ENCODE measurements around the gene NOX4.
"Not testable (repeated sequence)": the region's sequence is repeated elsewhere in the genome, so short reads cannot be mapped to it uniquely, and the experiment has no call there.

NOX4 gene

DNA sequence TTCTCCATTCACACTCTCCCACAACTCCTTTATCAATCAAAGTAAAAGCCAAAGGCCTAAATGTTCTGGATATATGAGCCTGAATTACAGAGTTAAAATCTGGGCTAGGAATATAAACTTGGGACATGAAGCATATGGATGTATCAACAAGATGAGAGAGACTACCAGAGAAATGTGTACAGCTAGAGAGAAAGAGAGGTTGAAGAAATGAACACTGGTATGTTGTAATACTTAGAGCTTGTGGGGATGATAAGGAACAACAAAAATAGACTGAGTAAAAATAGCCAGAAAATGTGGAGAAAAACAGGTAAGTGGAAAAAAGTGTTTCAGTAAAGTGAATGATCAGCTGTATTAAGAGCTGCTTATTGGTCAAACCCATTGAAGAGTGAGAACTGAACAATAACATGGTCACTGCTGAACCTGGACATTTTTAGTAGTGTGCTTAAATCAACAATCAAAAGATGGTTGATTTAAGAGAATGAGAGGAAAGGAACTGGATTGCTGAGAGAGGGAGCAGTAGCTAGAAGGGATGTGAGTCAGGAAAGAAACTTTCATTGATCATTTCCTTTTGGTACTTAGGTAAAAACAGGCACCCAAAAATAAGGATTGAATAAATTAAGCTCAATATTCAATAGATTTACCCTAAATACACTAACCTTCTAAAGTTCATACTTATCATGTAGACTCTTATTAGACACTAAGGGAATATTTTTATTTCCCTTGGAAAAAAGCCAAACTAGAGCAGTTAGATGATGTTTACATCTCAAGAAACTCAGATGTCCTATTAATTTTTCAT is 111.0 kb downstream of the NOX4 start:
- not testable (repeated sequence) for DNase-seq (ENCODE audit: low spot score)

DNA sequence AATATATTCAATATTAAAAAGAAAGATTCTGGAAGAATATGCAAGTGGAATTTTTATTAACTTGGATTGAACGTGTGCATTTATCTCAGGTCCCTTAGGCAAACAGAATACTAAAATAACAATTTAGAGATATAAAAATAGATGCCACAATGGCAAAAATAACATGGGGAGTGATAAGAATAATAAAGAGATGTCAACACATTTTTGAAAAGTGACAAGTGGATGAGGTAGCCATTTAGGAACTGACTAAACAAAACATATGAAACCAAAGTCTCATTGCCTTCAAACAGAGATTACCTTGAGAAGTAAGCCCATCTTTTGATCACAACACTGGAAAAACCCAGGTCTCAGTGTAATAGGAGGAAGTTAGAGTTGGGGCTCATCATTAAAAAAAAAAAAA is 112.2 kb downstream of the NOX4 start:
- DNase-seq (ENCODE audit: low spot score): not testable (repeated sequence)

DNA sequence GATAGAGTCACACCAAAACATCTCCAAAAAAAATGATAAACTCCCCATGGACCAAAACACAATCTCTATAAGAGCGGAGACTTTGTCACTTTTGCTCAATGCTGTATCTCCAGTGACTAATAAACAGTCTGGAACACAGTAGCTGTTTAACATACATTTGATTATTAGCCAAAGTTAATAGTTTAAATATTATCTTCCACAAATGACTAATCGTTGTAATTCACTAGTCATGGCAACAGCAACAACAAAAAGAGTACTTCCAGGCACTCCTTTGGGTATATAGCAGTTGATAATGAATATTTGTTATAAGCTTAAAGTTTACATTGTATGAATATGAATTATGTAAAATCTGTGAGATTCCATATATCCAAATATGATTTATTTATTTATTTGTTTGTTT is 121.8 kb downstream of the NOX4 start:
- not testable (repeated sequence) for DNase-seq (ENCODE audit: low spot score)

DNA sequence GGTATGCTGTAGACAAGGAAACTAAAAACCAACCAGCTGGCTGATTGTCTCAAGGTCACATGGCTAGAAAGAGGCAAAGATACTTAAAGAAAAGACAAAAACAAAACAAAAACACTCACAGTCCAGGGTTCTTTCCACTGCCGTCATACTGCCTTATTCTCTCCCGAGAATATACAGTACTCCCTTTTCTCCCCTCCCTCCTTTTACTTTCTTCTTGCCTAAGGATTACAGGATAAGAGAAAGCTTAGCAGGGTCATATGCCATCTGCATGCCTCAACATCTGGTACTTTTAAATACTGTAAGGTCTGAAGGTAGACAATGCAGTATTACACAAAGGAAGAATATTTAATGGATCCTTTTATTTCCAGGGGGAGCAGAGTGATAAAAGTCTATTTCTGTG is 126.3 kb downstream of the NOX4 start:
- not testable (repeated sequence) for DNase-seq (ENCODE audit: low spot score)

DNA sequence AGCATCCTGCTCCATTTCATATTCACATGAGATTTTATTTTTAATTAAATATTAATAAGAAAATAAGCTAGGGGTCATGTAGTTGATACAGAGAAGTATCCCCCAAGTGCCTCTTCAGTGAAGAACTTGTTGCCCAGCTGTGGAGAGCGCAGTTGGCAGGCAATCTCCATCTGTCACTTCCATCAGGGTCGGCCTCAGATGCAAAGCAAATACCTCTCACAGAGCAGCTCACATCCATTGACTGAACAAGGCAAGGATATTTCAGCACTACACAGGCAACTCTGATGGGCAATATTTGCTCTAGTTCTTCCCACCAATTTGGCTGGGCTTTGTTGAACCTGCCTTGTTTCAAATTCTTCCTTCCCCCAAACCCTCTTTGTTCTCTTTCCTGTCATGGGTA is 129.4 kb downstream of the NOX4 start:
- no peak for DNase-seq (ENCODE audit: low spot score)

DNA sequence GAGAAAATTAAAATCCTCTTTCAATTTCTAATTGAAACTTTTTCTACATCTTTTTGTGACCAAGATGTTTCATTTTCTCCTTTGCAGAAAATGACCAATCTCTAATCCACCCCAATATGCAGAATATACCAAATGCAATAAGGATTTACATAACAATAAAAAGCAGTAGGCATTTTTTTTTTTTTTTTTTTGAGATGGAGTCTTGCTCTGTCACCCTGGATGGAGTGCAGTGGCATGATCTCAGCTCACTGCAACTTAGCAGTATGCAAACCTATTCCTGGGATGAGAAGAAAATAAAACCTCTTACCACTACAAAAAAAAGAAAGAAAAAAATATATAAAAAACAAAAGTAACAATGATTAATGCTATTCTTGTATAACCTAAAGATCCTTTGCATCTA is 132.0 kb downstream of the NOX4 start:
- DNase-seq (ENCODE audit: low spot score): not testable (repeated sequence)

DNA sequence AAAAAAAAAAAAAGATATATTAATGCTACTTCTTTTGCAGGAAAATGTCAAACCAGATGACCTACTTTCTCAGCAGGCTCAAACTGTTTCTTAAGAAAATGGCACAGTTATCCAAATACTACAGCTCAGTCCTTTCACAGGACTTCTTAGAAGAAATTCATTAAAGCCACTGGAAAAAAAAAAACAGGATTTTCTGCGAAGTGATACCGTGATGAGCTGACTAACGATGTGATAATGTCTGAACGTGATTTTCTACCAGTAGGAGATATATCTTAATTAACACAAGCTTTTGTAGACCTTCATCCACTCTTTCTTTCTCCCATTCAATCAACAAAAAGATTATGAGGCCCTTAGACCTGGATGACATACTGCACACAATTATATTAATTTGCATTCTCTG is 132.4 kb downstream of the NOX4 start:
- DNase-seq (ENCODE audit: low spot score): no peak

DNA sequence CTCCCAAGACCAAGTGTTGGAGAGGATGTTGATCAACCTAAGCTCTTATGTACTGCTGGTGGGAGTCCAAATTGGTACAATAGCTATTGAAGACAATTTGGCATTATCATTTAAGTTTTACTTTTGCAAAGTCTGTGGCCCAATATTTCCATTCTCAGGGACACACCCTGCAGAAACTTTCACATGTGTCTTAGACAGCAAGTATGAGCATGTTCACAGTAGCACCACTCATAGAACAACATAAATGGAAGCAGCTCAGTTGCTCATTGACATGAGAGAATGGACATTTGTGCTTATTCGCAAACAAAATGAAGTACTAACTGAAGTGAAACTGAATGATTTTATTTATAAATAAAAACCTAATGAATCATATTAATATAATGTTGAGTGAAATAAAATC is 135.5 kb downstream of the NOX4 start:
- DNase-seq (ENCODE audit: low spot score): no peak

DNA sequence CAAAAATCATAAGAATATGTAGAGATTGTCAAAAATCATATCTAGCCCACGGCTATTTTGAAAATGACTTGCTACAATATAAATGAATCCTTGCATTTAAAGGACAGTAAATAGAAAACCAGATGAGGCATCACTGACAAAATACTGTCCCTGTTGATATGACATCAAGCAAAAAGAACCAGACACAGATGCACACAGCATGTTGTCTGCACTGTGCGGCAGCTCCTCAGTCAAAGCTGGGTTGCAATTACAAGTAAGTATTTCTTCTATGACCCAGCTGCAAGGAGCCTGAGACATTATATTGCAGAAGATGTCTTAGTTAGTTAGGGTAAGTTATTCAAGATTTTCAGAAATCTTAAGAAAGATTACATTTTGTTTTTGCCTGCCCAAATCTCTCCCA is 136.7 kb downstream of the NOX4 start:
- DNase-seq (ENCODE audit: low spot score): not testable (repeated sequence)

DNA sequence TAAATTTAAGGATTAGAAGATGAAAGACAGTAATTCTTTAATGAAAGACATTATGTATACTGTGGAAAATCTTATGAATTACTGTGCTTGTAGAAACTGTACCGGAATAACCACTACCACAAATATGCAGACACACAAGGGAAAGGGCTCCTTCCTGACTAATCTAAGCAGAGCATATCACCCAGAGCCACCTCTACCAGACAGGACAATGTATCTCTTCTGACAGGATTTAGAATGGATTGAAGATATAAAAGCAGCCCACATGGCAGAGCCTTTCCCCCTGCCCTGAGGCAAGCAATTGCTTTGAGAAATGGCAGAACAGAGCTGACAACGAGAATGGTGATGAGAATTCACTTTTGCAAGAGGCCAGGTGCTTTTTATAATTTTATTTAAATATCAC is 144.1 kb downstream of the NOX4 start:
- no peak for DNase-seq (ENCODE audit: low spot score)

DNA sequence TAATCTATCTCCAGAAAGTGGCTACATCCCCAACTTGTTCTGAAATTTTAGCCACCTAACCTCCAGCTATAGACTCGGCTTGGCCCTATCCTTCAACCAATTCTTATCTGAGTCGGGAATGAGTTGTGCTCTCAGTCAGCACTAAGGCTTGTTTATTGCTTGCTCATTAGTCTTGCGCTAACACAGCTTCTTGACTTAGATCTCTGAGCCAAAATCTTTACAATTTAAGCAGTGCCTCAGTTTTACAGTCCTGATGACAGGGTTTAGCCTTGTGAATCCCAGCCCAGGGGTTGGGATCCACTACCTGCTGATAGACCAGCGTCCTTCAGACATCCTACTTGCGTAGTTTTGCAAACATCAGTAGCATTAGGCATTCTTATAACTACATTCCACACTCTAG is 144.6 kb downstream of the NOX4 start:
- no peak for DNase-seq (ENCODE audit: low spot score)

DNA sequence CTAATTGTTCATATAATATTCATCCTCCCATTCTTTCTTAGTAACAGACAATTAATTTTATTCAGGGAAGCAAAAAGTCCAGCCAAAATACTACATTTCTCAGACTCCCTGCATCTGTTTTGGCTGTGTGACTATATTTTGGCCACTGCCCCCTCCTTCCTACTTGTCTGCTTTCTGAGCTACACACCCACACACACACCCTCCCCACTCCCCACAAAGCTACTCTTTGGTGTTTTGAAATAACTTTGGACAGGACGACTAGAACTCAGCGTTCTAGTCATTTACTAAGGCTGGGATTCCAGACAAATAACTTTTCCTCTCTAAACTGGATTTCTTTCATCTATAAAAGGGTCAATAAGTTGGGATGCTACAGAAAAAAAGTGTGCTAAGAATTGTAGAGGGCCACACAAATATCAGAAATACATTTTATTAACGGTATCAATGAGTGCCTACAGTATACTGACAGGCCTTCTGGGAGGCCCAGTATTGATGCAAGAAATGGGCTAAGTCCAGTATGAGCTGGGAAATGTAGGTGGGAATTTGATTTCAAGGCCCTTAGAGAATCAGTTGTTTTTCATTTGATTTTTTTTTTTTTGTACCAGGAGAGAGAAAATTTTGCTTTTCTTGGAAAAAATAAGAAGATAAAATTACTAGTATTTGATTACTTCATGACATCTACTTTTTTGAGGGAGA is 148.1 kb downstream of the NOX4 start:
- DNase-seq (ENCODE audit: low spot score): not testable (repeated sequence)

DNA sequence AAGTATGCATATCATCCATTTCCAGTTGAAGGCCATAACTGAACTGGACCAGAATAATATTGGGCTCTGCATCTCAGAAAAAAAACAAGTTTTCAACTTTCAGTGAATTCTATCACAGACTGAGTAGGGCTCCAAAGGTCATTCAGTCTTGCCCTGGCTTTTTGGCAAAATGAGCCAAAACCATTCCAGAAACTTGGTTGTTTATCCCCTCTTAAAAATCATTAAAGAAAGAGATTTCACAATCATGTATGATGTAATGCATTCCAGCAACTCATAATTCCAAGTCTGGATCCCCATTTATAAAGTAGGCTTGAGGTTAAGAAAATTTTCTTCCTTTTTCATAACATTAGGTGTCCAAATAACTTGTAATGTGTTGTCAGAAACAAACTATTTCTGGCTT is 150.7 kb downstream of the NOX4 start:
- DNase-seq (ENCODE audit: low spot score): peak; percentile 7

DNA sequence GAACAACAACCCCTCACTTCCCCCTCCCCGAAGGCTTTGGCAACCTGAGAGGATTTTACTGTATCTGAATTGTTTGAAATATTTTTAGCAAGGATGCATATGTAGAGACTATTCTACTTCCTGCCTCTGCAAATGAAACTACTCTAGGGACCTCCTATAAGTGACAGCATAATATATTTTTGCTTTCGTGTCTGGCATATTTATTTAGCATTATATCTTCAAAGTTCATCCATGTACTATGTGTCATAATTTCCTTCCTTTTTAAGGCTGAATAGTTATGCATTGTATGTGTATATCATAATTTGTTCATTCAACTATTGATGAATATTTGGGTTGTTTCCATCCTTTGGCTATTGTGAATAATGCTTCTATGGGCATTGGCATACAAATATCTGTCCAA is 153.1 kb downstream of the NOX4 start:
- not testable (repeated sequence) for DNase-seq (ENCODE audit: low spot score)

DNA sequence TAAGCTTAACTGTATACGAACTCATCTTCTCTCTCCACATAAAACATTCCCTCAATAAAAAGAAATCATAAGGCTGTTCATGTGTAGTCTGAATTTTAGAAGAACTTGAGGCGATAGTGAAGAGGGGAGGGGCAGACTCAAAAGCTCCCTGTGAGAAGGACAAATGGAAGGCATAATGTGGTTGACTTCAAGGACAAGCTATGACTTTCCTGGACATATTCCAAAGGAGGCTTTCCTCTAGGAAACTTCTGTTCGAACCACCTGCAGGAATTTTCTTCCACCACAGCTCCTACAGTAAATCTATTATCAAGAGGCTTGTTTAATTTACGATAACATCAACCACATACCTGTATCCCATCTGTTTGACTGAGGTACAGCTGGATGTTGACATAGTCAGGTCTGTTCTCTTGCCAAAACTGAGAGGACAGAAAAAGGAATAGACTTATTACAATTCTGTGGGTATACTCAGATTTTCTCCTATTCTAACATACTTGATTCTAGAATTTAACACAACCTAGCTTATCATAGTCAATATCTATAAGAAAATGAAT is 154.0 kb downstream of the NOX4 start:
- not testable (repeated sequence) for DNase-seq (ENCODE audit: low spot score)

DNA sequence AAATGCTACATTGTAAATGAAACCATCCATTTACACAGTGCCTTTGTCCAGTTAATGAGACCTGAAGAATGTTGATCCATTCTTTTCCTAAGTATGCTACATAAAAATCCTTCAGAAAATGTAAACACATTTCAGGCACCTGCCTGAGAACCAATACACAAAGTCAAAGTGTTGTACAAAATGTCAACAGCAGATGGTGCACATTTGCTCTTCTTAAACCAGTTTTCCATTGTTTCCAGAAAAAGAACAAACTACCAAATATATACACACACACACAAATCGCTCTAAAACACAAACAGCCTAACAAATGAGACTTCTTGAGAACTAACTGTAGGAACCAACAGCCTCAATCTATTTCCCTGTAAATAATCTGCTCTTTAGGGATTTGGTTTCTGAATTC is 157.5 kb downstream of the NOX4 start:
- peak; percentile 12 for DNase-seq (ENCODE audit: low spot score)

DNA sequence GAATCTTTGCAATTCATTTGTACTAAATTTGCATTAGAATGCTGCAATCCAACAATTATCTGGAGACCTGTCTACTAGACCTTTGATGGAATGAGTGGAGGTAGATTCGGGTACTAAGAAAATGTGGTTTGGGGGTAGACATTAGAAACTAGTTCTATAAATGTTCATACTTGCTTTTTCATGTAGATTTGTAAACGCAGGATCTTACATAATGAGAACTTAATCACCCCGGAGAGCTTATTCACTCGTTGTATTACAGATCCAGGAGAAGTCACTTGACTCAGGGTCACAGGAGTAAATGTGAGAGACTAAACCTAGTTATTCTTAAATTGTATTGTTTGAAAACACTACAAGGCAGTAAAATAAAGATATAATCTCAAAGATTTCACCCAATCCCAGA is 159.2 kb downstream of the NOX4 start:
- not testable (repeated sequence) for DNase-seq (ENCODE audit: low spot score)

DNA sequence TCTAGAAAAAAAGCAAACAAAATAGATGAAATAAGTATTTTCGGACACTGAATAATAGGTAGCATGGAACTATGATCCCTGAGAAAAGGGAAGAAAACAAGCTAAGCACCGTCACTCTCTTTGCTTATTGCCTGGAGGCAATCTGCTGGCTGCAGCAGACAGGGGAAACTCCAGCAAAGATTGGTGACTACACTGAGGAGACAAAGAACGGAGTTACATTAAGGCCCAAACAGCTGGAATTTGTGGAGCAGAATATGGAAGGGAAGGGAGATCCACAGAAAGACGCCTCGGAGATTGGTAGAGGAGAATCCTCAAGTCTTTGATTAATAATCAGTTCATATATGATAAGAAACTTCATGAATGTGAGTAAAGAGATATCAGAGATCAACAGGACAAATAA is 163.3 kb downstream of the NOX4 start:
- no peak for DNase-seq (ENCODE audit: low spot score)

DNA sequence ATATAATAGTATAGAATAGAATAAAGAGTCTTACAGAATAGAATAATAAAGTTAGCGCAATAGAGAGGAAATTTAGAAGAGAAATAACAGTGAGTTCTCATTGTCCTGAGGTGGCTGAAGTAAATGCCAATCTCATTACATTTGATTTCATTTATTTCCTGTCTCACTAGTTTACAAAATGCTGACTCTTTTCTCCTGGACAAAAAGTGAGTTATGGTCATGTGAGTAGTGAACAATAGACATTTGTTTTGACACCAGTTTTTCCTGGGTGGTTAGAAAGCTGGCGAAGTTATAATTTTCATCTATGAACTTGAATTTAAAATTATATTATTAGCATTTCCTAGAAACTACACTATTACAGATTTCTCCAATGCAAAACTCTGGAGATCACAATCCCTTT is 169.8 kb downstream of the NOX4 start:
- DNase-seq (ENCODE audit: low spot score): no peak

DNA sequence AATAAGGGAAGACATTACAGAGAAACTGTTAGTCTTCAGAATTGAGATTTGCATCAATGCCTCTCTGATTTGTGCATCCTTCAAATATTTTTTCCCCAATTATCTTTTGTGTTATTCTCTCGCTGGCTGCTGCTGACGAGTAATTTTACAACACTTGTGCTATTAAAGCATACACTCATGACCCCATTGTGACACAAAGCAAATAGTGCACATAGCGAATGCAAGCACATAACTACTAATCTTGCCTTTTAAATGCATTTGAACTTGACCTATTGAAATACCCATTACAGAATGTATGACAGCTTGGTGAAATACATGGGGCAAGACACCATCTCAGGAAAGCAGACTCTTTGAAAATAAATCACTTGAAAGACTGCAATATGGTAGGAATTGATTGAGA is 180.6 kb downstream of the NOX4 start:
- DNase-seq (ENCODE audit: low spot score): not testable (repeated sequence)

DNA sequence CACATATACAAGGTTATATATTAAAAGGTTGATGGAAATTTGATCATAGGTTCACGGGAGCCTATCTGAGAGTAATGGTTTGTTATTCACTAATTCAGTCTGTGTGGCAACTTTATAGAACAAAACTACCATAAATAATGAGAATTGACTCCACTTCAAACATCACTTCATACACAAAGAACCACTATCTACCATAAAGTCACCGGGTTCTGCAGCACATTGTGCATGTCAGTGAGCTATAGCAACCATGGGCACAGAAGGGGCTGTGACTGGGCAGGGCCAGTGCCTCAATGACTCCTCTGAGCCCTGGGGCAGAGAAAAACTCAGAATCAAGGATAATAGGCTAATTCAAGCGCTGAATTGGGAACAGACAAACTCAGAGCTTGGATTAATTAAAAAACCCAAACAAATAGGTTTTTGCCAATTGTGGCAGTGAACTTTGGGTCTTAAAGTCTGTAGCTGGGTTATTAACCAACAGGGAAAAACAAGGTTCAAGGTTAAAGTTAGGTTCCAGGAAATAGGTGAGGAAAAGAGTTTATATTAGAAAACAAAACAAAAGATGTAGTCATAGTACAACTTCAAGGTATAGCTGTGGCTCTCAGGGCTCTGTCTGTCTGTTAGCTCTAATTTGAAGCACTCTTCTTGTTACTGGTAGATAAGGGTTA is 181.7 kb downstream of the NOX4 start:
- not testable (repeated sequence) for DNase-seq (ENCODE audit: low spot score)

DNA sequence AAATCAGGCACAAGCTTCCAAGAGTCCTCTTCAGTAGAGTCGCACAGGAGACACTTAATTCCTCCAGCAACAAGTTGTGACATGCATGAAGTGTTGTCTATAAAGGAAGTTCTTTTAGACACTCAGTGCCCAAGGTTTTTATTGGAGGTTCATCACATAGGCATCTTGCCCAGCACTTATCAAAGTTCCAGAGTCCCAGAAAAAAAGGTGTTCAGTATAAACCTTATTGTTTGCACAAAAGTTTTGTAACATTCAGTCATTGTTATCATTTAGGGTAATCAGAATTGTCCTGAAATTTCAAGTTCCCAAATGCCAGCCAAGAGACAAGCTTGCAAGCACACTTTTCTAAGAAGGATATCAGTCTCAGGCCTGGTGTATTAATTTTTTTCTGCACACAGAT is 182.9 kb downstream of the NOX4 start:
- DNase-seq (ENCODE audit: low spot score): not testable (repeated sequence)

DNA sequence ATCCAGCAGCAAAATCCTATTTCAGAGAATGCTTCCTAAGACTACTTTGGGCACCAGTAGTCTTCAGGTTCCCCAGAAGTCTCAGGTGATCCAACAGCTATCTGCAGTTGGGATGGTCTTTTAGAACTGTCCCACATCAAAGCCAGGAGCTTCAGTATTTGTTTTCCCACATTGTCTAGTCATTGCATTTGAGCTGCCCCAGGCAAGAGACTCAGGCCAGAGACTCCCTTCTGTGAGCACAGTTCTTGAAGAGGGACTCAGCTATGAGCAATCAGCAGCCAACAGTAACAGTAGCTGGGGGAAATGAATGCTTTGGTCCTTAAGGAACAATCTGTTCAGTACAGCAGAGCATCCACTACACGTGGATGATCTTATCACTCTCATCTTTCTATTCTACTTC is 188.1 kb downstream of the NOX4 start:
- not testable (repeated sequence) for DNase-seq (ENCODE audit: low spot score)

Measured in AG08395 (cell line).